PC-3 (cell line): ENCODE results near the gene KRT1.

ENCODE experiments used
- EZH2 ChIP-seq: fragments of 300-600 bp; sonication (generic); IDR thresholded peaks from one replicate; pipeline ENCODE4 v1.6.1; 2017; ENCODE audit warnings: antibody characterized with exemption, mild to moderate bottlenecking, low read length; ENCODE audit not compliant: unreplicated experiment
- TF ChIP-seq, protein P1 (sequence below): fragments of 300-600 bp; sonication (generic); conservative IDR thresholded peaks from 2 replicates; pipeline ENCODE4 v1.5.1; 2017; ENCODE audit warnings: antibody characterized with exemption, low read depth, mild to moderate bottlenecking, low read length

DNA sequence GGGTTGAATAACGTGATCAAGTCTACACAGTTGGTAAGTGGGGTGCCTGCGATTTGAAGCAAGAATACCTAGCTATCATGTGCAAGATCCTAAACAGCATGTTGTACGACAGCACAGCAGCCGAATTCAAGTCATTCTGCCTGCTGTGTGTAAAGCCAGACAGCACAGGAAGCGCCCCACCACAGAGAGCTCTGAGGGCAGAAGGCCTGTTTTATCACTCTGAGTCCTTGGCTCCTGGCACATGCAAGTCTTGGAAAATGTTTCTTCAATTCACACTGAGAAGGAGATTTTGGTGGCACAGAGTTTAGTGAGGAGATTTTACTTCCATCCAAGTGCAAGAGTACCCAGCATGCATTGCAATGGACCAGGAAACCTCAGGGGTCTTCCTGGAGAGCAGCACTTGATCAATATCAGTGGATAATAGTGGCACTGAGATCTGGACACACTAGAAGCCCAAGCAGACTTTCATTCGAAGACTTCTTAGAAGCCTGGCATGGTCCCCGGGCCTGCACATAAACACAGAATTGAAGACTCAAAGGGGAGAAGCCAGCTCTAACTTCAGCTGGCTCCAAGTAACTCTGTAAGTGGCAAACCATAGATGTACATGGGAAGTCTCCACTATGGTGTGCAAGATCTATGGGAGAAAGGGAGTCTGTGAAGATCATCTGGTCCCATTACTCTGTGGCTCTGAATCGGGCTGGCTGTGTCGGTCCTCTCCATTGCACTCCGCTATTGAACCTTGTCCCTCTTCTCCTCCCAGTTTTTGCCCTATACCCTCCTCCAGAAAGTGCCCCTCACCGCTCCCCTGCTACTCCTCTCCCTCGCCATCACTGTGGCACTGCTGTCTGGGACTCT, 1.5 kb upstream of the KRT1 start:
- TF ChIP-seq, protein P1, sequence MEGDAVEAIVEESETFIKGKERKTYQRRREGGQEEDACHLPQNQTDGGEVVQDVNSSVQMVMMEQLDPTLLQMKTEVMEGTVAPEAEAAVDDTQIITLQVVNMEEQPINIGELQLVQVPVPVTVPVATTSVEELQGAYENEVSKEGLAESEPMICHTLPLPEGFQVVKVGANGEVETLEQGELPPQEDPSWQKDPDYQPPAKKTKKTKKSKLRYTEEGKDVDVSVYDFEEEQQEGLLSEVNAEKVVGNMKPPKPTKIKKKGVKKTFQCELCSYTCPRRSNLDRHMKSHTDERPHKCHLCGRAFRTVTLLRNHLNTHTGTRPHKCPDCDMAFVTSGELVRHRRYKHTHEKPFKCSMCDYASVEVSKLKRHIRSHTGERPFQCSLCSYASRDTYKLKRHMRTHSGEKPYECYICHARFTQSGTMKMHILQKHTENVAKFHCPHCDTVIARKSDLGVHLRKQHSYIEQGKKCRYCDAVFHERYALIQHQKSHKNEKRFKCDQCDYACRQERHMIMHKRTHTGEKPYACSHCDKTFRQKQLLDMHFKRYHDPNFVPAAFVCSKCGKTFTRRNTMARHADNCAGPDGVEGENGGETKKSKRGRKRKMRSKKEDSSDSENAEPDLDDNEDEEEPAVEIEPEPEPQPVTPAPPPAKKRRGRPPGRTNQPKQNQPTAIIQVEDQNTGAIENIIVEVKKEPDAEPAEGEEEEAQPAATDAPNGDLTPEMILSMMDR: no peak
- TF ChIP-seq EZH2: no peak
